HEK293T (cell line): ENCODE measurements around the gene PARG.
"Not testable (repeated sequence)": the region's sequence is repeated elsewhere in the genome, so short reads cannot be mapped to it uniquely, and the experiment has no call there.

Experiments
- ARNT ChIP-seq: fragments of 450-650 bp; IDR thresholded peaks from 2 replicates; pipeline ENCODE4 v1.6.1; 2017; ENCODE audit warnings: mild to moderate bottlenecking
- ELF4 ChIP-seq: fragments of 450-650 bp; IDR thresholded peaks from 2 replicates; pipeline ENCODE4 v1.6.1; 2017; ENCODE audit warnings: antibody characterized with exemption
- FOXK2 ChIP-seq: fragments of 450-650 bp; IDR thresholded peaks from 2 replicates; pipeline ENCODE4 v1.6.1; 2016; ENCODE audit warnings: mild to moderate bottlenecking
- L3MBTL2 ChIP-seq: fragments of 450-650 bp; conservative IDR thresholded peaks from 2 replicates; pipeline ENCODE4 v1.6.1; 2016; ENCODE audit warnings: mild to moderate bottlenecking
- NFRKB ChIP-seq: fragments of 450-650 bp; IDR thresholded peaks from 2 replicates; pipeline ENCODE4 v1.6.1; 2016; ENCODE audit warnings: mild to moderate bottlenecking, moderate library complexity
- SP1 ChIP-seq: fragments of 450-650 bp; IDR thresholded peaks from 2 replicates; pipeline ENCODE4 v1.6.1; 2017
- SUZ12 ChIP-seq: fragments of 450-650 bp; IDR thresholded peaks from 2 replicates; pipeline ENCODE4 v1.6.1; 2016; ENCODE audit warnings: mild to moderate bottlenecking
- TF ChIP-seq, protein P1 (sequence below): fragments of 450-650 bp; IDR thresholded peaks from 2 replicates; pipeline ENCODE4 v1.6.1; 2016

GRCh38 chr10:49871462-49871861 lies 70.4 kb downstream of the PARG start:
- not testable (repeated sequence) for TF ChIP-seq FOXK2, SP1, SUZ12, ELF4, NFRKB, ARNT, L3MBTL2
- TF ChIP-seq, protein P1, sequence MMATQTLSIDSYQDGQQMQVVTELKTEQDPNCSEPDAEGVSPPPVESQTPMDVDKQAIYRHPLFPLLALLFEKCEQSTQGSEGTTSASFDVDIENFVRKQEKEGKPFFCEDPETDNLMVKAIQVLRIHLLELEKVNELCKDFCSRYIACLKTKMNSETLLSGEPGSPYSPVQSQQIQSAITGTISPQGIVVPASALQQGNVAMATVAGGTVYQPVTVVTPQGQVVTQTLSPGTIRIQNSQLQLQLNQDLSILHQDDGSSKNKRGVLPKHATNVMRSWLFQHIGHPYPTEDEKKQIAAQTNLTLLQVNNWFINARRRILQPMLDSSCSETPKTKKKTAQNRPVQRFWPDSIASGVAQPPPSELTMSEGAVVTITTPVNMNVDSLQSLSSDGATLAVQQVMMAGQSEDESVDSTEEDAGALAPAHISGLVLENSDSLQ = not testable (repeated sequence)
